ENCODE data around the gene C20orf202. TPM values are rescaled to one million over a fixed set of nuclear protein-coding genes. Genes with fewer than 3 reads are reported as not detected.
"Not testable (repeated sequence)": the region's sequence is repeated elsewhere in the genome, so short reads cannot be mapped to it uniquely, and the experiment has no call there.

The C20orf202 gene
- total RNA-seq, 1 donor from 2014 or later = not detected

- Histone ChIP-seq H3K27me3 (no peaks in the 10 kb centered on the region), H3K4me1 (no peaks in the 10 kb centered on the region), H3K9me3 (no peaks in the 10 kb centered on the region), H3K36me3 (no peaks in the 10 kb centered on the region), H3K27ac (no peak overlapping the region), H3K4me3 (no peak overlapping the region)
- no peak for DNase-seq (ENCODE audit: low spot score in 2 of 2)
- TF ChIP-seq CTCF (IDR thresholded peaks at IDR 0.05) = no peak
- intact Hi-C loops (cut with DNase I) = no loop called here
These were observed 12.3 kb downstream of the C20orf202 start for GRCh38 chr20:1215386-1216170.

- H3K9me3 ChIP-seq; H3K27ac ChIP-seq; H3K27me3 ChIP-seq; intact Hi-C loops (cut with DNase I); H3K36me3 ChIP-seq; DNase-seq (ENCODE audit: low spot score in 2 of 2); H3K4me1 ChIP-seq; H3K4me3 ChIP-seq: not testable (repeated sequence)
These were observed 13.5 kb downstream of the C20orf202 start for GRCh38 chr20:1216527-1217427.

GRCh38 chr20:1222750-1223149 lies 19.5 kb downstream of the C20orf202 start:
- H3K4me1 ChIP-seq; intact Hi-C loops (cut with DNase I); H3K4me3 ChIP-seq; H3K36me3 ChIP-seq; H3K9me3 ChIP-seq; H3K27me3 ChIP-seq; DNase-seq (ENCODE audit: low spot score in 2 of 2); H3K27ac ChIP-seq: not testable (repeated sequence)

GRCh38 chr20:1224205-1224890 lies 21.1 kb downstream of the C20orf202 start:
- TF ChIP-seq CTCF (IDR thresholded peaks at IDR 0.05) = no peak
- no peaks in the 10 kb centered on the region for H3K36me3 ChIP-seq
- peaks cover 5% of the 10 kb centered on the region for H3K27me3 ChIP-seq
- no peak overlapping the region for H3K27ac ChIP-seq
- peaks cover 5 to 6% of the 10 kb centered on the region in 2 donors for H3K4me1 ChIP-seq
- H3K9me3 ChIP-seq = no peaks in the 10 kb centered on the region
- intact Hi-C loops (cut with DNase I) = no loop called here
- no peak overlapping the region for H3K4me3 ChIP-seq
- no peak for DNase-seq (ENCODE audit: low spot score in 2 of 2)

GRCh38 chr20:1225263-1225782 lies 22.1 kb downstream of the C20orf202 start:
- H3K36me3 ChIP-seq = no peaks in the 10 kb centered on the region
- intact Hi-C loops (cut with DNase I) = no loop called here
- H3K9me3 ChIP-seq = no peaks in the 10 kb centered on the region
- no peak overlapping the region for H3K27ac ChIP-seq
- no peak for TF ChIP-seq CTCF (IDR thresholded peaks at IDR 0.05)
- peaks cover 5 to 6% of the 10 kb centered on the region in 2 donors for H3K4me1 ChIP-seq
- no peak for DNase-seq (ENCODE audit: low spot score in 2 of 2)
- peak overlapping the region; percentile 33 to 80 for H3K4me3 ChIP-seq
- peaks cover 5% of the 10 kb centered on the region for H3K27me3 ChIP-seq

All from ascending aorta (tissue), 2 donors.